ENCODE measurements around the gene TMEM72. TPM values are rescaled to one million over a fixed set of nuclear protein-coding genes. Genes with fewer than 3 reads are reported as not detected.

Gene TMEM72
- total and polyA plus RNA-seq, 2 of the 13 experiments (the other 11 are each of a cell fraction or from before 2014, with no cell fraction given): 0.04 TPM; not detected in 1

- no peak for TF ChIP-seq CEBPZ (IDR thresholded peaks at IDR 0.05; ENCODE audit: low read length)
- TF ChIP-seq ZNF12 (CRISPR knock-in tag; IDR thresholded peaks at IDR 0.05): peak; percentile 77
- no peak for TF ChIP-seq ARID4A (CRISPR knock-in tag; IDR thresholded peaks at IDR 0.05; ENCODE audit: borderline replicate concordance)
- TF ChIP-seq ZNF761 (CRISPR knock-in tag; conservative IDR thresholded peaks at IDR 0.05): peak; percentile 59; the same call in 1 of the 2 replicates
- no peak for TF ChIP-seq DNMT3B (CRISPR knock-in tag; conservative IDR thresholded peaks at IDR 0.05)
- peak; percentile 12 for TF ChIP-seq TEAD3 (CRISPR knock-in tag; optimal IDR thresholded peaks at IDR 0.05; ENCODE audit: borderline replicate concordance)
- 0 out of 2 replicates have a peak, but pooled peaks have one; percentile 41 for TF ChIP-seq ZNF274 (CRISPR knock-in tag; IDR thresholded peaks at IDR 0.05)
- no peak for TF ChIP-seq ZNF770 (CRISPR knock-in tag; IDR thresholded peaks at IDR 0.05)
- TF ChIP-seq CBX1 (IDR thresholded peaks at IDR 0.05; ENCODE audit: low read depth): no peak
- no peak for TF ChIP-seq ZNF891 (CRISPR knock-in tag; IDR thresholded peaks at IDR 0.05)
- TF ChIP-seq ZNF552 (CRISPR knock-in tag; IDR thresholded peaks at IDR 0.05; ENCODE audit: borderline replicate concordance): no peak
These were observed 32.2 kb upstream of the TMEM72 start (continued) for GRCh38 chr10:44878706-44879530.
